ENCODE data around the gene STRADA. TPM values are rescaled to one million over a fixed set of nuclear protein-coding genes. Genes with fewer than 3 reads are reported as not detected.

The STRADA gene
- total RNA-seq, 1 donor from 2014 or later, result 42.9 TPM

DNA sequence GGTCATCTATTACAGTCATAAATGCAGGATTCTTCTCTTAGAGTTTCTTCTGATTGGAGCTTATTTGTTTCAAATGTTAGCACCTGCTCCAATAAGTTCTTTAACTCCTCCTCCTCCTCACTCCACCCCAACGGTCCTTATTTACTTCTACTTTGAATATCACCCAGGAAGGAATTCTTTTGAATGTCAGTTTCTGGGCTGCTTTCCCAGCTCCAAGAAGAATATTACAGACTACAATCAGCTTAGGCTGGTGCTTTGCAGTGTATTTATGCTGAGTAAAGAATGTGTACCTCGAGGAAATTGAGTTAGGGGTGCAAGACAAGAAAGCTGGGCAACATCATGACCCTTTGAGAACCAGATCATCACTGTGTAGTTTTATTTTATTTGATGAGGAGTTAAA is 88.5 kb downstream of the STRADA start:
- Mint-ChIP-seq H3K9me3 (ENCODE audit: unreplicated experiment) (no peaks in the 10 kb centered on the region), H3K4me3 (ENCODE audit: unreplicated experiment) (no peak overlapping the region), H3K27ac (ENCODE audit: unreplicated experiment) (no peak overlapping the region), H3K36me3 (ENCODE audit: unreplicated experiment) (peaks cover 36% of the 10 kb centered on the region), H3K4me1 (ENCODE audit: unreplicated experiment) (no peaks in the 10 kb centered on the region), H3K27me3 (ENCODE audit: unreplicated experiment) (no peaks in the 10 kb centered on the region)
- TF ChIP-seq CTCF (IDR thresholded peaks at IDR 0.05), result no peak
- DNase-seq (ENCODE audit: extremely low spot score, unreplicated experiment), result no peak

Other genes with a start within 250 kb of the STRADA start
- not detected in 2 replicates for gene KCNH6, start 218.4 kb downstream of the STRADA start, total RNA-seq
- 93.9 and 97.4 TPM in 2 replicates for gene DCAF7, start 191.3 kb downstream of the STRADA start, total RNA-seq
- gene TACO1, start 140.9 kb downstream of the STRADA start, total RNA-seq, result 20.9 and 23.8 TPM in 2 replicates
- gene MAP3K3, start 119.4 kb downstream of the STRADA start, total RNA-seq, result 41.0 and 41.7 TPM in 2 replicates
- 52.6 and 54.3 TPM in 2 replicates for gene LIMD2, start 41.7 kb downstream of the STRADA start, total RNA-seq
- gene CCDC47, start 31.8 kb upstream of the STRADA start, total RNA-seq, result 80.6 and 87.5 TPM in 2 replicates
- gene DDX42, start 32.4 kb upstream of the STRADA start, total RNA-seq, result 109 and 123 TPM in 2 replicates
- gene PSMC5, start 85.6 kb upstream of the STRADA start, total RNA-seq, result 98.5 and 106 TPM in 2 replicates
- gene FTSJ3, start 85.9 kb upstream of the STRADA start, total RNA-seq, result 36.1 and 37.4 TPM in 2 replicates
- 42.6 and 44.7 TPM in 2 replicates for gene SMARCD2, start 100.9 kb upstream of the STRADA start, total RNA-seq
- gene CSH2, start 131.9 kb upstream of the STRADA start, total RNA-seq, result not detected in 2 replicates
- not detected in 2 replicates for gene GH2, start 140.1 kb upstream of the STRADA start, total RNA-seq
- gene CSH1, start 154.8 kb upstream of the STRADA start, total RNA-seq, result not detected in 2 replicates
- not detected in 2 replicates for gene CSHL1, start 169.5 kb upstream of the STRADA start, total RNA-seq
- not detected in 2 replicates for gene GH1, start 177.0 kb upstream of the STRADA start, total RNA-seq
- gene CD79B, start 190.5 kb upstream of the STRADA start, total RNA-seq, result not detected in 2 replicates
- not detected in 2 replicates for gene SCN4A, start 231.1 kb upstream of the STRADA start, total RNA-seq